Measurements from ENCODE around the gene WDR5. TPM values are rescaled to one million over a fixed set of nuclear protein-coding genes. Genes with fewer than 3 reads are reported as not detected.

WDR5 gene
- total RNA-seq, 2 donors from 2014 or later: 26.7 to 48.1 TPM

DNA sequence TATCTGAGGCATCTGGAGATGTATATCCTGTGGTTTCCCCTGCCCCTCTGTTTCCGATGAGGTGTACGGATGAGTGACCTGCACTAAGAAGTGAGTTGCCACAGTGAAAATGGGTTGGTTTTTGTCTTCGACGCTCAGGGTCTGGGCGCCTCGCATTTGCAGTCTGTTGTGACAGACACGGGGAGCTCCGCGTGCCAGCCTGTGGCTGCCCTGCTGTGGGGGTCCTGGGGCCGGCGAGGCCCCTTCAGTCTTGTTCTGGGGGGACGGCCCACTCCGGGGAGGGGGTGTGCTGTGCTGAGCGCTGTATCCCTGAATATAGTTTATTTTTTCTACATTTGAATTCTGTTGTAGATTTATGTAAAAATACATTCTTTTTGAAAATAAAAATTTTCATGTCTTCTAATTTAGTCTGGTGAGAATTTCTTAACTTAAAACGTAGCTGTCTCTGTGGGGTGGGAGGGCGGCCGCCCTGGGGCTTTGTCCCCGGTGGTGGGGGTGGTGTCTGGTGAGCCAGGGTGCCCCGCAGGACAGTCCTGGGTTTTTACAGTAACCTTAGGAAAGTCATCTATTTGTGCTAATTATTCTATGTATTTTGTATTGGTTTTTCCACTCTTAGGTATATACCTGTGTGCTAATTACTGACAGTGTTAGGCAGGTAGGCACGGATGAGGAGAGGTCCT lies 23.8 kb downstream of the WDR5 start:
- Mint-ChIP-seq H3K4me1 (peaks cover 11% of the 10 kb centered on the region), H3K36me3 (ENCODE audit: low read depth) (peaks cover 44% of the 10 kb centered on the region), H3K9me3 (no peaks in the 10 kb centered on the region), H3K27me3 (no peaks in the 10 kb centered on the region), H3K4me3 (no peak overlapping the region), H3K27ac (no peak overlapping the region)
- ATAC-seq (replicated peaks): no peak

DNA sequence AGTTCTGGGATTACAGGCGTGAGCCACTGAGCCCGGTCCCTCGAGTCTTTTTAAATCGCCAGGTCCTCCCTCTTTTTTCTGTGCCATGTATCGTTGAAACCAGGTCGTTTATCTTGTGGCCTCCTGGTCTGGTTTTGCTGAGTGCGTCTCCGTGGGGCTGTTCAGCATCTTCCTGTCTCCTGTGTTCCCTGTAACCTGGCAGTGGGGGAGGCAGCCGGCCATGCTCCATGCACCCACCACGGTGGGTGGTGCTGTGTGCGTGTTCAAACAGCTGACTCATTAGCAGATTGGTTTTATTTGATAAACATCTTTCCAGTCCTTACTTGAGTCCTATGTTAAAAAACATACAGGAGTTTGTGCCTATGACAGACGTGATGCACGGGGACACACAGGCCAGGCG lies 25.8 kb downstream of the WDR5 start:
- no peak overlapping the region for H3K4me3 Mint-ChIP-seq
- H3K9me3 Mint-ChIP-seq: no peaks in the 10 kb centered on the region
- H3K4me1 Mint-ChIP-seq: peaks cover 11% of the 10 kb centered on the region
- H3K27me3 Mint-ChIP-seq: no peaks in the 10 kb centered on the region
- peak overlapping the region; percentile 81 for H3K27ac Mint-ChIP-seq
- ATAC-seq (replicated peaks): no peak
- H3K36me3 Mint-ChIP-seq (ENCODE audit: low read depth): peaks cover 25% of the 10 kb centered on the region

DNA sequence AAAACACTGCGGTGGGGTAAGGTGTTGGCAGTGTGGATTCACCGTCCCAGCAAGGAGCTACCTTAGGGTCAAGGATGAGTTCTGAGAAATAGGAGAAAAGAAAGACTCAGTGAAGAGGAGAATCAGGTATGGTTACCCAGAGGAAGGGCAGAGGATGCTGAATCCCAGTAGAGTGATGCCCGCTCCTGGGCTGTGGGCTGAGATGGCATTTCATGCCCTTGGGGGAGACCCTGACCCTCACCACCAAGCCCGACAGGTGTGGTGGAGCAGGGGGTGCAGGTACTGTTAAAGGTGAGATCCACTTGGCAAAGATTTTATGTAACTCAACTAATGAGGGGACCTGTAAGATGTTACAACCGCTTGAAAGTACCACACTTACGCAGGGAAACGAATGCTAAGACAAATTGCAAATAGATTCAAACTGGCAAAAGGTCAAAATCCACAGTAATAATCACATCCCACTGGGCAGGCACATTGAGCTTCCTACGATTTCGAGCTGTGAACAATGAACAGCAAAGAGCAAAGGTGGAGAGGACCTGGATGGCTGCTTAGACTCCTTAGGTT lies 26.4 kb downstream of the WDR5 start:
- Mint-ChIP-seq H3K36me3 (ENCODE audit: low read depth) (peaks cover 18% of the 10 kb centered on the region), H3K27ac (peak overlapping the region; percentile 81), H3K4me3 (no peak overlapping the region), H3K4me1 (peaks cover 11% of the 10 kb centered on the region), H3K9me3 (no peaks in the 10 kb centered on the region), H3K27me3 (no peaks in the 10 kb centered on the region)
- no peak for ATAC-seq (replicated peaks)

DNA sequence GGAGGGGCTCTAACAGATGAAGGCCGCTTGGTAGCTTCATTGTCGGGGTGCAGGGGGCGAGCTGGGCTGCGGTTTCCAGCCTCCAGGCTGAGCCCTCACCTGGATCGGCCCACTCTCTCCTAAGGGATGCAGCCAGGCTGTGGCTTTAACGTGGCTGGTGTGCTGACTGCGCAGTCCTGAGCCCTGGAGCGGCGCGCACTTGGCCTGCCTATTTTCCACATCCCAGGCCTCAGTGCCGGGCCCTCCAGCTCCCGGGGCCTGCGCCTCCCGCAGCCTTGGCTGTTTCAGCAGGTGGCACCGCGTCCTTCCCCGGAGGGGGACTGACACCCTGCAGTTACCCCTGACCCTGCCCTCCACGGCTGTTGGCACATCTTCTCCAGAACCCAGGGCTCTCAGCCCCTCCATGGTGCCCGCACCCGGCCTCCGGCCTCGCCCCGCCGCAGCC lies 27.1 kb downstream of the WDR5 start:
- no peaks in the 10 kb centered on the region for H3K27me3 Mint-ChIP-seq
- peak overlapping the region; percentile 81 for H3K27ac Mint-ChIP-seq
- no peak for ATAC-seq (replicated peaks)
- H3K36me3 Mint-ChIP-seq (ENCODE audit: low read depth): peaks cover 14% of the 10 kb centered on the region
- H3K4me1 Mint-ChIP-seq: peaks cover 11% of the 10 kb centered on the region
- H3K9me3 Mint-ChIP-seq: no peaks in the 10 kb centered on the region
- no peak overlapping the region for H3K4me3 Mint-ChIP-seq

DNA sequence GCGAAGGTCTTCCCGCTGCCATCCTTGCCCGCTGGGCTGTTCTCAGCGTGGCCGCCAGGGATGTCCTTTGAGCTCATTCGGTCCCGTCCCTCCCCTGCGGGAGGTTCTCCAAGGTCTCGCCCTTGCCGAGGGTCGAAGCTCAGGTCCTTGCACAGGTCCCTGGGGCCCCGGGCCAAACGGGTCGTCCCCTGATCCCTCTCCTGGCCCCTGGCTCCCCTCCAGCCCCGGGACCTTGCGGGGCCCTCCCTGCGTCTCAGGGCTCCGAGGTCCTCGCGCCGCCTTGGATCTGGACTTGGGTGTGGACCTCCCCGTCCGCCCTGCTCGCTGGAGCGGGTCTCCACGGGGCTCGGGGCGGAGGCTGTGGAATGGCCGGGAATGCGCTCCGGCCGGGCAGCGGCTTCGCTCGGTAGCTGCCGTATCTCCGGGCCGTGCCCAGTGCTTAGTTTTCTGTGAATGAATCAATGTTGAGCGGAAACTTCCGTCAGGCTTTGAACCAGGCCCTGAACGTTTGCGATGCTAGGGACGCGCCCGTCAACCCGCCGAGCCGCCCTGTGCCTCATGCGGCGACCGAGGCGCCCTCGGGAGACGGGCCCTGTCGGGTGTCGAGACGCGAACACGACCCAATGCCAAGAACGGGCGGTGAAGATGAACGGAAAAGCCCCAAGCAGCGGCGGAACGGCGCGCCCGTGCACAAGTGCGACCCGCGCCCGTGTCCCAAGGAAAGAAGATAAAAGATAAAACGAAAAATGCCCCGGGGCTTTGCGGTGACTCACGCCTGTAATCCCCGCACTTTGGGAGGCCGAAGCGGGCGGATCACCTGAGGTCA lies 27.7 kb downstream of the WDR5 start:
- Mint-ChIP-seq H3K36me3 (ENCODE audit: low read depth) (peaks cover 7% of the 10 kb centered on the region), H3K27me3 (no peaks in the 10 kb centered on the region), H3K9me3 (no peaks in the 10 kb centered on the region), H3K4me3 (no peak overlapping the region), H3K27ac (no peak overlapping the region), H3K4me1 (peaks cover 11% of the 10 kb centered on the region)
- no peak for ATAC-seq (replicated peaks)

DNA sequence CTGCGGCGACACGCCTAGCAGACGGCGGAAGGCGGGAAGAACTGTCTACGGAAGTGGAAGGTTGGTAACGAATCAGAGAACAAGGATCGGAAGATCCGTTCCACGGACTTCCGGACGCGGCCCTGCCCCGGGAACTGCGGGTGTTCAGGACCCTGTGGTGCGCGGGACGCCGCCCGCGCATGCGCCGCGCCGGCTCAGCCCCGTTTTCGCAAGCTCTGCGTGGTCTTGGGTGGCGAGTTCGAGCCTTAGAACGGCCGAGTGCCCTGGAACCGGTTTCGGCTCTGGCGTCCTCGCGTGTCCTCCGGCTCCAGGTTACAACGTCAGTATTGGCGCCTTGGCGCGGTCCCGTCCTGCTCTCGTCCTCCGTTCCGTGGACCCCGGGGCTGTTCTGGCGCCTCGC lies 29.0 kb downstream of the WDR5 start:
- Mint-ChIP-seq H3K27me3 (no peaks in the 10 kb centered on the region), H3K4me1 (peaks cover 11% of the 10 kb centered on the region), H3K4me3 (no peak overlapping the region), H3K9me3 (no peaks in the 10 kb centered on the region), H3K27ac (no peak overlapping the region), H3K36me3 (ENCODE audit: low read depth) (peaks cover 6% of the 10 kb centered on the region)
- no peak for ATAC-seq (replicated peaks)

DNA sequence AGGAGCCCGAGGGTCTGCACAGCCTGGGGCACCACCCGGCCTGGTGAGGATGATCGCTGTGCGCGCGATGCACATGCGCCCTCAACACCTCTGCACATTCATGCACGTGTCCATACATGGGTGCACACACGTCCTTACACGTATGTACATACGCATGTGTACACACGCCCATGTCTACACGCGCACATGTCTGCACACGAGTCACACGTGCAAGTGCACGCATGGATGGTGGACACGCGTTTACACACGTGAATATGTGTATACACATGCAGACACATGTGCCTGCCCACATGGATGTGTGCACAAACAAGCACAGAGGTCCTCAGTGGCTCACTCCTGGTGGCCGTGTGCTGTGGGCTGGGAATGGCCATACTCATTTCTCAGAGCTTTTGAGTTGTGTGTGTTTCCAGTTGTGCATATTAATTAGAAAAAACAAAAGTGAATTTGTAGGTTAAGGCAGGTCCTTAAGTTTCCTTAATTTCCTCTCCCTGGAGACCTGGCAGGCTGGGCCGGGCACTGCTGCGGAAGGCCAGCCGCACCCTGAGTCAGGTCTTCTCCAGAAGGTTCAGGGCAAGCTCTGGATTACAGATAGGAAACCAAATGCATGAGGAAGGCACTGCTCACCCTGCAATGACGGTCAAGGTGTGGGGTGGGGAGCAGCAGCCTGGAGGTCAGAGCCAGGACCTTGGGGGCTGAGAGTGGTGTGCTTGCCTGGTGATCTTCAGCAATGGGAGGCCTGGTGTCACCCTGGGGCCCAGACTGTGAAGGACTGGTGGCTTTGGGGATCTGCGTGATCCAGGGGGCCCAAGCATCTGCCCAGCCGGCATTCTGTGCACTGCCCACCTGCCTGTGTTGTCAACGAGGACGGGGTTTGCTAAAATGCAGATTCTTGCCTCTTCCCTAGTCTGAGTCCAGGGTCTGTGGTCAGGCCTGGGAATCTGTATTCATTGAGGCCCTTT lies 29.8 kb downstream of the WDR5 start:
- Mint-ChIP-seq H3K27ac (no peak overlapping the region), H3K9me3 (no peaks in the 10 kb centered on the region), H3K4me1 (peaks cover 11% of the 10 kb centered on the region), H3K4me3 (no peak overlapping the region), H3K36me3 (ENCODE audit: low read depth) (no peaks in the 10 kb centered on the region), H3K27me3 (no peaks in the 10 kb centered on the region)
- no peak for ATAC-seq (replicated peaks)

DNA sequence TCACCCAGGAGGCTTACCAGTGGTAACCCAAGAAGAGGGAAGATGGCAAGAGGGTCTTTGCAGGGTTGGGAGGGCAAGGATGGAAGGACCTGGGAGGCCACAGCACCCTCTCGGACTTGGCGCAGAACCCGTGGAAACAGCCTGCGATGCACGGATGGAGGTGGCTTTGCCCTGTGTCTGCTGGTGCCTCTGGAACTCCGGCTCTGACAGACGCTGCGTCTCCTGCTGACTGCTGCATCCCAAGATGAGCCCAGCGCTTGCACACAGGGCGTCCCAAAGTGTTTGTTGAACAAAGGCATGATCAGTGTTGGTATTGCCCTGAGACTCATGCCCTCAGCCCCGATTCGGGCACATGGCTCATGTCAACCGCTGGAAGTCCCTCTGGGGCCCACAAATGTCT lies 30.5 kb downstream of the WDR5 start:
- no peak for ATAC-seq (replicated peaks)
- H3K27me3 Mint-ChIP-seq: no peaks in the 10 kb centered on the region
- H3K4me3 Mint-ChIP-seq: no peak overlapping the region

DNA sequence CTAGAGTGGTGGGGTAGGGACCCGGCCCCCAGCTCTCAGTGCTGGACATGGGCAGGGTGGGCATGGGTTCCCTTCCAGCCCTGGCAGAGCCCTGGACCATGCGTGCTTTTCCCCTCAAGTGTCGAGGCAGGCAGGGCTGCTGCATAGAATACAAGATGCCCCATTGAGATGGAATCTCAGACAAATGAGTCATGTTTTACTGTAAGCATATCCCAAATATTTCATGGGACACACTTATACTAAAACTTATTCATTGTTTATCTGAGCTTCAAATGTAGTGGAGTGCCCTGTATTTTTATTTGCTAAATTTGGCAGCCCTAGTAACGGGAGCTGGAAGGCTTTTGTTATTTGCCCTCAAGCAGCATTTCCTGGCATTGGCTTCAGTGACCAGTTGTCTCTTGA lies 31.6 kb downstream of the WDR5 start:
- Mint-ChIP-seq H3K4me1 (peaks cover 6% of the 10 kb centered on the region), H3K4me3 (no peak overlapping the region), H3K27me3 (no peaks in the 10 kb centered on the region), H3K27ac (no peak overlapping the region), H3K36me3 (ENCODE audit: low read depth) (no peaks in the 10 kb centered on the region), H3K9me3 (no peaks in the 10 kb centered on the region)
- ATAC-seq (replicated peaks): no peak

More for the DNA sequence above, 30.5 kb downstream of the WDR5 start:
- Mint-ChIP-seq H3K36me3 (ENCODE audit: low read depth) (no peaks in the 10 kb centered on the region), H3K27ac (no peak overlapping the region), H3K9me3 (no peaks in the 10 kb centered on the region), H3K4me1 (peaks cover 11% of the 10 kb centered on the region)

DNA sequence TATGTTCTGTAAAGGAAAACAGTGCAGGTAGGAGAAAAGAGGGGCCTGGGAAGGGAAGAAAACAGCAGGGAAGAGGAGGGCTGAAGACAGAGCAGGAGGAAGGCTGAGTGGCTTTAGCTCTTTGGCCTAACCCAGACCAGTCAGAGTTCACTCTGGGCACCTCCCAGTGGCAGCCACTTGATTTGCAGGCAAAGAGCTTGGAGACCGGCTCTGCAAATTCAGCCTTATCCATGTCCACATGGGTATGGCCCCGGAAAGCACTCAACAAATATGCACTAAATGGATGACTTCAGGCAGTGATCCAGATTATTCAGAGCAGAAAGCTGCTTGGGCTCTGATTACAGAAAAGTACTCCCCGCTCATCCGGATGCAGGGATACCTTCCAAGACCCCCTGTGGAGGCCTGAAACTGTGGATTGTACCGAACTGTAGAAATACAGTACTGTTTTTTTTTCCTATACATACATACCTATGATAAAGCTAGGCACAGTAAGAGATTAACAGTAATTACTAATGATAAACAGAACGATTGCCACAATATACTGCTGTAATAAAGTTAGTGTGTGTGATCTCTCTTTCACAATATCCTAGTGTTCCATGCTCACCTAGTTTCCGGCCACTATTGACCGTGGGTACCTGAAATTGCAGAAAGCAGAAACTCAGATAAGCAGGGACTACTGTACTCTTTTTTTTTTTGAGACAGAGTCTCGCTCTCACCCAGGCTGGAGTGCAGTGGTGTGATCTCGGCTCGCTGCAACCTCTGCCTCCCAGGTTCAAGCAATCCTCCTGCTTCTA lies 33.1 kb downstream of the WDR5 start:
- Mint-ChIP-seq H3K27me3 (no peaks in the 10 kb centered on the region), H3K4me3 (no peak overlapping the region), H3K27ac (no peak overlapping the region), H3K9me3 (no peaks in the 10 kb centered on the region), H3K36me3 (ENCODE audit: low read depth) (no peaks in the 10 kb centered on the region), H3K4me1 (peaks cover under 1% of the 10 kb centered on the region)
- no peak for ATAC-seq (replicated peaks)

DNA sequence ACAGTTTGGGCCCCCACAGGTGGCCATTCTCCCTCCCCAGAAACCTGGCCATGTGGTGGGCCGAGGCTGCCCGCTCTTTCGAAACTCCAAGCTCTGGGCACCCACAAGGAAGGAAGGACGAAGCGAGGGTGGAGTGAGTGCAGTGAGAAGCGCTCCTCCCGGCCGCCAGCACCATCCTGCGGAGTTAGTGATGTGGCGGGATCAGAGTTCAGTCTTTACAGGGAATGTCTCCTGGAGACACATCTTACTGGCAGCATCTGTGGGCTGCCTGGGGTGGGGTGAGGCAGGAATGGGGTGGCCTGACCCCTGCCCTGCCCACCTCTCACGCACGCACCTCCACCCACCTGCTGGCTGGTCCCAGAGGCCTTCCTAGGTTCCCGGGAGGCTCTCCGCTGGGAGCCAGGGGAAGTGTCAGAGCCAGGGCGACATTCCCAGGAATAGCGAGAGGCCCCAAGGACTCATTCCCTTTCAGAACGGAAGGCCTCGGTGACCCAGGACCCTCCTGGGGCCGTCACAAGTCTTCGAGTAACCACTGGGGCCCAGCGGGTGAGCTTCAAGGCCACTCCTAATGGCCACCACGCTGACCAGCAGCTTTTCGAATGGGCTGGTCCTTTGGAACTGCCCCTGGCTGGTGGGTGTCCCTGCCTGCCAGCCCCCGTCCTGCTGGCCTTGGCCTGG lies 34.0 kb downstream of the WDR5 start:
- no peak overlapping the region for H3K27ac Mint-ChIP-seq
- no peaks in the 10 kb centered on the region for H3K9me3 Mint-ChIP-seq
- no peak overlapping the region for H3K4me3 Mint-ChIP-seq
- H3K27me3 Mint-ChIP-seq: no peaks in the 10 kb centered on the region
- H3K4me1 Mint-ChIP-seq: no peaks in the 10 kb centered on the region
- no peak for ATAC-seq (replicated peaks)
- no peaks in the 10 kb centered on the region for H3K36me3 Mint-ChIP-seq (ENCODE audit: low read depth)

DNA sequence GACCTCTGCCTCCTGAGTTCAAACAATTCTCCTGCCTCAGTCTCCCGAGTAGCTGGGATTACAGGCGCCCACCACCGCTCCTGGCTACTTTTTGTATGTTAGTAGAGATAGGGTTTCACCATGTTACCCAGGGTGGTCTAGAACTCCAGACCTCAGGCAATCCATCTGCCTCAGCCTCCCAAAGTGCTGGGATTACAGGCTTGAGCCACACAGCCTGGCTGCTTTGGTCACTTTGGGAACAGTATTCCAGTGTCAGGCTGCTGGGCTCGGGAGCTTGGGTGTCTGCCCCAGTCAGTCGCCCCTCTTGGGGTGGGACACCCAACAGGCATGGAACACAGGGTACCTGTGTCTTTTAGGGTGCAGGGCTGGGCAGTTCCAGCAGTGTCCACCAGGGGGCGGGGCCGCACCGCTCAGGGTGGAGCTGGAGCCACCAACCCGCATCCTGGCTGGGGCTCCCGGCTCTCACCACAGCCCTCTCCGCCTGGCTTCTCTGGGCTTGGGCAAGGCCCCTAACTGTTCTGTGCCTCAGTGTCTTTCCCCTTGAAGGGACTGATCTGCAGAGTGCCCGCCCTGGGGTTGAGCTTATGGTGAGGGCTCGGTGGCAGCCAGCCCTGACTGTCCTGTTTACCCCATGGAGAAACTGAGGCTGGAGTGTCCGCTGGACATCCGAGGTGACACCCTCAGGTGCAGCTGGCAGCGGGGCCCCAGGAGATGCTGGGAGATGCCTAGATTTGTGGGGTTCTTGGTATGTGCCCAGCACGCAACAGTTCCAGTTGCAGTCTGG lies 34.8 kb downstream of the WDR5 start:
- Mint-ChIP-seq H3K27me3 (no peaks in the 10 kb centered on the region), H3K4me3 (no peak overlapping the region), H3K4me1 (no peaks in the 10 kb centered on the region), H3K36me3 (ENCODE audit: low read depth) (no peaks in the 10 kb centered on the region), H3K9me3 (no peaks in the 10 kb centered on the region), H3K27ac (no peak overlapping the region)
- no peak for ATAC-seq (replicated peaks)
